Activated CD8-positive, alpha-beta T cell treated with anti-CD3 and anti-CD28 coated beads for 36 hours (primary cell): Measurements from ENCODE around the gene POGK. TPM values are rescaled to one million over a fixed set of nuclear protein-coding genes. Genes with fewer than 3 reads are reported as not detected.

Experiments used
- ATAC-seq: fragments of 200-7000 bp; cut with Tn5 transposase; one replicate; pipeline ENCODE4 v1.10.0; 2021; ENCODE audit warnings: mild to moderate bottlenecking, moderate library complexity
- CTCF ChIA-PET: fragments of 350-600 bp; sonication (Branson Sonifier 250); formaldehyde crosslinking; loops from one replicate; lab custom pipeline; 2021; ENCODE audit warnings: antibody characterized with exemption; lab: Charles Lee
- POLR2A ChIA-PET: fragments of 350-600 bp; sonication (Branson Sonifier 250); formaldehyde crosslinking; loops from one replicate; lab custom pipeline; 2021; ENCODE audit warnings: antibody characterized with exemption; lab: Charles Lee
- DNase-seq: peaks from one replicate; pipeline ENCODE4 v3.0.0-alpha.2; 2020
- H3K27ac Mint-ChIP-seq: one replicate; pipeline ENCODE4 v1.8.0; 2021; ENCODE audit warnings: mild to moderate bottlenecking, mixed read lengths
- H3K27me3 Mint-ChIP-seq: one replicate; pipeline ENCODE4 v1.8.0; 2021; ENCODE audit warnings: mixed read lengths
- H3K36me3 Mint-ChIP-seq: one replicate; pipeline ENCODE4 v1.8.0; 2021; ENCODE audit warnings: low read depth, mixed read lengths
- H3K4me1 Mint-ChIP-seq: one replicate; pipeline ENCODE4 v1.8.0; 2021; ENCODE audit warnings: low read depth, mixed read lengths
- H3K4me3 Mint-ChIP-seq: one replicate; pipeline ENCODE4 v1.8.0; 2021; ENCODE audit warnings: mild to moderate bottlenecking, moderate library complexity, mixed read lengths
- H3K9me3 Mint-ChIP-seq: one replicate; pipeline ENCODE4 v1.8.0; 2021; ENCODE audit warnings: mixed read lengths
- intact Hi-C: fragments of 100-400 bp; cut with micrococcal nuclease; formaldehyde crosslinking; loops from one replicate; pipeline ENCODE4 v1.10.0; 2022
- total RNA-seq, 2 experiments: library from RNA; stranded (reverse); gene quantifications; one replicate each; pipeline ENCODE4 v1.2.3, GENCODE V29; 2021
- TF ChIP-seq, protein P1 (sequence below): fragments of 200-600 bp; IDR thresholded peaks from one replicate; pipeline ENCODE4 v1.8.0; 2022; ENCODE audit warnings: antibody characterized with exemption, mild to moderate bottlenecking

The POGK gene
- total RNA-seq, 2 experiments from 2014 or later, result 33.6 to 34.4 TPM

GRCh38 chr1:166836733-166837132, 2.5 kb upstream of the POGK start:
- intact Hi-C loops, result no loop called here
- TF ChIP-seq, protein P1, sequence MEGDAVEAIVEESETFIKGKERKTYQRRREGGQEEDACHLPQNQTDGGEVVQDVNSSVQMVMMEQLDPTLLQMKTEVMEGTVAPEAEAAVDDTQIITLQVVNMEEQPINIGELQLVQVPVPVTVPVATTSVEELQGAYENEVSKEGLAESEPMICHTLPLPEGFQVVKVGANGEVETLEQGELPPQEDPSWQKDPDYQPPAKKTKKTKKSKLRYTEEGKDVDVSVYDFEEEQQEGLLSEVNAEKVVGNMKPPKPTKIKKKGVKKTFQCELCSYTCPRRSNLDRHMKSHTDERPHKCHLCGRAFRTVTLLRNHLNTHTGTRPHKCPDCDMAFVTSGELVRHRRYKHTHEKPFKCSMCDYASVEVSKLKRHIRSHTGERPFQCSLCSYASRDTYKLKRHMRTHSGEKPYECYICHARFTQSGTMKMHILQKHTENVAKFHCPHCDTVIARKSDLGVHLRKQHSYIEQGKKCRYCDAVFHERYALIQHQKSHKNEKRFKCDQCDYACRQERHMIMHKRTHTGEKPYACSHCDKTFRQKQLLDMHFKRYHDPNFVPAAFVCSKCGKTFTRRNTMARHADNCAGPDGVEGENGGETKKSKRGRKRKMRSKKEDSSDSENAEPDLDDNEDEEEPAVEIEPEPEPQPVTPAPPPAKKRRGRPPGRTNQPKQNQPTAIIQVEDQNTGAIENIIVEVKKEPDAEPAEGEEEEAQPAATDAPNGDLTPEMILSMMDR, result no peak
- no peak for DNase-seq
- Mint-ChIP-seq H3K4me1 (peaks cover 35% of the 10 kb centered on the region), H3K36me3 (peaks cover 8% of the 10 kb centered on the region), H3K27me3 (peaks cover 1% of the 10 kb centered on the region), H3K27ac (no peak overlapping the region), H3K9me3 (no peaks in the 10 kb centered on the region), H3K4me3 (no peak overlapping the region)
- no peak for ATAC-seq
- ChIA-PET POLR2A (no interaction called here), CTCF (interaction anchor here (1.5 kb wide), 1 partner anchor 15 kb away, joined by 3 read pairs; no protein-coding TSS in a partner anchor)

DNA sequence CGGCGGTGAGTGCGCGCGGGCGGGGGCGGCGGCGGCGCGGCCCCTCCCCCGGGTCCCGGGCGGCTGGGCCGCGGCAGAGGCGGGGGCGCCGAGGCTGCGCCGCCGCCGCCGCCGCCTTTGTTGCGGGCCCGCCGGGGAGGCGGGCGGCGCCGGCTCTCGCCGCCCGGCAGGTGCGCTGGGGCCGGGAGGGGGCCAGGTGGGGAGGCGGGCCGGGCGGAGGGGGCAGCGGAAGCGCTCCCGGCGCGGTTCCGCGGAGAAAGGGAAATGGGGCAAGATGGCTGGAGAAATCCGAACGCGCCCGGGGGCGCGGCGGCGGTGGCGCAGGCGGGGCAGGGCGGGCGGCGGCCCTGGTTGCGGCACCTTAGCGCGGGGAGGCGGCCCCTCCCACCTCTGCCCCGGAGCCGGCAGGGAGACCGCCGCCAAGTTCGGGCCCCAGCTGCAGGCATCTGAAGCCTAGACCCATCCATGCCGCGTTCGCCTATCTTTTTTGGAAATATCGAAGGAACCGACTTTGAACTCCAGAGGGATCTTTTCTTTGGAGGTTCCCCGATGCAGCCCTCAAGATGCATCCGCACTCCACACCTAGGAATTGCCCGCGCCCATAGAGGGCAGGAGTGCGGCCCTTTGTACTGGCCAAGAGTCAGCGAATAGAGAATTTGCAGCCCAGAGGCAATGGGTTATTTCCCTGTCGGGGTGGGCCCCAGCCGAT, 479 bp downstream of the POGK start:
- Mint-ChIP-seq H3K27me3 (no peaks in the 10 kb centered on the region), H3K9me3 (no peaks in the 10 kb centered on the region), H3K4me3 (peak overlapping the region; percentile 84), H3K36me3 (peaks cover 24% of the 10 kb centered on the region), H3K27ac (peak overlapping the region; percentile 83), H3K4me1 (peaks cover 49% of the 10 kb centered on the region)
- intact Hi-C loops, result loop anchor here (5.0 kb wide), 1 partner anchor 38 kb away; the partner anchor contains the start of gene TADA1
- ChIA-PET POLR2A (interaction anchor here (0.6 to 3.1 kb wide), 10 partner anchors 9 to 351 kb away, joined by 3 to 19 read pairs (median 5); partner anchors contain the start of genes ILDR2 and TADA1), CTCF (interaction anchor here (1.0 to 2.2 kb wide), 4 partner anchors 36 to 381 kb away, joined by 3 to 8 read pairs (median 5); partner anchors contain the start of genes POU2F1 and TADA1)
- peak; percentile 22 for ATAC-seq
- peak; percentile 56 for DNase-seq
- TF ChIP-seq, protein P1, result no peak

DNA sequence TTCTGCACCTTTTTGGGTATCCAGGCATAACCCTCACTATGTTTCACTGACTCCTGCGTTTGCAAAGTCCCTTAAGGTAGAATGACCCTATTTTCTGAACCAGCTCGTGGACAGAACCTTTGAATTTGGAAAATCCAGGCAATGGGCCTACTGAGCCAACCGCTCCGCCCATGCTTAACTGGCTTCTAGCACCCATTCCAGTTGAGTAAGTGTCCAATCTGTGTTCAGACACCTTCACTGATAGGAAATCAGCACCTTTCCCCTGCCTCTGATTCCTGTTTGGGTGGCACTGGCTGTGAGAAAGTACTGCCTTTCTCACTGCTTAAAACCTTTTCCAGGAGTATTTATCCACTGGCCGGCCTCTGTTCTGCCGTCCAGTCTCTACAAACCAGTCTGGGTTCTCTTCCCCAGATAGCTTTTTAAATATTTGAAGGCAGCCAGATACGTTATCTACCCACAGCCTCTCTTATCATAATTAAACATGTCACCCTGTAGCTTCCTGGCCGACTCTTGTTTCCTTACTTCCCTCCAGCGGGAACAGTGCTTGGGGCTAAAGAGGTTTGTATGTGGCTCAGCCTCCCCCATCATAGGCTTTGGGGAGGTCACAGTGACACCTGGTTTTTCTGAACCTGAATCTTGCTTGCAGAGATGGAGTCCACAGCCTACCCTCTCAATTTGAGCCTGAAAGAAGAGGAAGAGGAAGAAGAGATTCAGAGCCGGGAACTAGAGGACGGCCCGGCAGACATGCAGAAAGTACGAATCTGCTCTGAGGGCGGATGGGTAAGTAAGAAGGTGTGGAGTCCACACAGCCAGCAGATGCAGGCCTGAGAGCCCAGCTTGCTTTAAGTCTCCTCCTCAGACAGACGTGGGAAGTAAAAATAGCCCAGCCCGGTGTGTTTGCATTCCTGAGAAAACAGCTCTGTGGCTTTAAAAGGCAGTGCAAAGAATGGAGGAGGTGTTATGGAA, 1.3 kb downstream of the POGK start:
- Mint-ChIP-seq H3K4me3 (peak overlapping the region; percentile 83), H3K4me1 (peaks cover 53% of the 10 kb centered on the region), H3K9me3 (no peaks in the 10 kb centered on the region), H3K36me3 (peaks cover 28% of the 10 kb centered on the region), H3K27ac (peak overlapping the region; percentile 83), H3K27me3 (no peaks in the 10 kb centered on the region)
- ATAC-seq, result no peak
- TF ChIP-seq, protein P1, result no peak
- ChIA-PET CTCF (interaction anchor here (2.2 kb wide), 1 partner anchor 219 kb away, joined by 7 read pairs; no protein-coding TSS in a partner anchor), POLR2A (interaction anchor here (1.0 to 3.1 kb wide), 5 partner anchors 11 to 35 kb away, joined by 5 to 19 read pairs (median 6); partner anchors contain the start of gene TADA1)
- intact Hi-C loops, result loop anchor here (5.0 kb wide), 1 partner anchor 37 kb away; the partner anchor contains the start of gene TADA1
- DNase-seq, result no peak

- POLR2A ChIA-PET, result interaction anchor here (0.8 to 1.7 kb wide), 4 partner anchors 10 to 32 kb away, joined by 3 to 5 read pairs (median 5); partner anchors contain the start of gene TADA1
- intact Hi-C loops, result loop anchor here (5.0 kb wide), 1 partner anchor 34 kb away; the partner anchor contains the start of gene TADA1
- DNase-seq (no peak), ATAC-seq (no peak)
- H3K27ac Mint-ChIP-seq, result no peak overlapping the region
- H3K27me3 Mint-ChIP-seq, result no peaks in the 10 kb centered on the region
- TF ChIP-seq, protein P1, result no peak
- no peaks in the 10 kb centered on the region for H3K9me3 Mint-ChIP-seq
- peaks cover 60% of the 10 kb centered on the region for H3K4me1 Mint-ChIP-seq
- H3K36me3 Mint-ChIP-seq, result peaks cover 49% of the 10 kb centered on the region
- H3K4me3 Mint-ChIP-seq, result no peak overlapping the region
- CTCF ChIA-PET, result interaction anchor here (1.1 kb wide), 1 partner anchor 9 kb away, joined by 3 read pairs; no protein-coding TSS in a partner anchor
Measured at GRCh38 chr1:166843322-166843721, 4.0 kb downstream of the POGK start.
